ENCODE measurements around the gene CLMP. TPM values are rescaled to one million over a fixed set of nuclear protein-coding genes. Genes with fewer than 3 reads are reported as not detected.

Gene CLMP
- polyA plus RNA-seq, 1 donor from 2014 or later, result not detected

- no peak overlapping the region for H3K9ac ChIP-seq (ENCODE audit: low read length)
- no peaks in the 10 kb centered on the region for H3K9me3 ChIP-seq (ENCODE audit: low read length)
- no peak overlapping the region for H3K27ac ChIP-seq (ENCODE audit: low read length)
- H3K4me3 ChIP-seq (ENCODE audit: low read length), result no peak overlapping the region
- H3F3A ChIP-seq (ENCODE audit: insufficient read depth, low read length, poor library complexity, severe bottlenecking), result no peaks in the 10 kb centered on the region
- no peaks in the 10 kb centered on the region for H3K36me3 ChIP-seq (ENCODE audit: insufficient read depth, low read length)
- H3K79me2 ChIP-seq (replicated peaks; ENCODE audit: insufficient read depth, low read length), result no peaks in the 10 kb centered on the region
- no peaks in the 10 kb centered on the region for H3K27me3 ChIP-seq (ENCODE audit: insufficient read depth, low read depth, low read length)
- no peaks in the 10 kb centered on the region for H4K20me1 ChIP-seq (ENCODE audit: insufficient read depth)
- no peak overlapping the region for H2AFZ ChIP-seq (ENCODE audit: low read depth, low read length)
- no peak for TF ChIP-seq RAD21 (conservative IDR thresholded peaks at IDR 0.05)
- TF ChIP-seq EP300 (conservative IDR thresholded peaks at IDR 0.05; ENCODE audit: poor library complexity, severe bottlenecking), result no peak
- no peak for TF ChIP-seq REST (IDR thresholded peaks at IDR 0.05; ENCODE audit: borderline replicate concordance)
- TF ChIP-seq MXI1 (conservative IDR thresholded peaks at IDR 0.05; ENCODE audit: poor library complexity, severe bottlenecking), result no peak
- no peaks in the 10 kb centered on the region for H3K9me2 ChIP-seq (ENCODE audit: insufficient read depth, low read length)
- H3K4me2 ChIP-seq (ENCODE audit: low read length), result no peak overlapping the region
Observed at GRCh38 chr11:123072332-123072761, 122.7 kb downstream of the CLMP start.

- Histone ChIP-seq H3K27ac (ENCODE audit: low read length) (no peak overlapping the region), H3K9ac (ENCODE audit: low read length) (no peak overlapping the region), H2AFZ (ENCODE audit: low read depth, low read length) (no peak overlapping the region), H3K79me2 (replicated peaks; ENCODE audit: insufficient read depth, low read length) (peaks cover 12% of the 10 kb centered on the region), H3K9me3 (ENCODE audit: low read length) (no peaks in the 10 kb centered on the region), H3K4me2 (ENCODE audit: low read length) (no peak overlapping the region), H3K27me3 (ENCODE audit: insufficient read depth, low read depth, low read length) (no peaks in the 10 kb centered on the region), H3F3A (ENCODE audit: insufficient read depth, low read length, poor library complexity, severe bottlenecking) (no peaks in the 10 kb centered on the region), H3K36me3 (ENCODE audit: insufficient read depth, low read length) (no peaks in the 10 kb centered on the region), H3K9me2 (ENCODE audit: insufficient read depth, low read length) (no peaks in the 10 kb centered on the region), H4K20me1 (ENCODE audit: insufficient read depth) (no peaks in the 10 kb centered on the region), H3K4me3 (ENCODE audit: low read length) (peak overlapping the region; percentile 8)
- TF ChIP-seq POLR2AphosphoS5 (IDR thresholded peaks at IDR 0.05) (peak; percentile 11), RAD21 (conservative IDR thresholded peaks at IDR 0.05) (no peak), MXI1 (conservative IDR thresholded peaks at IDR 0.05; ENCODE audit: poor library complexity, severe bottlenecking) (no peak), CTCF (IDR thresholded peaks at IDR 0.05; ENCODE audit: poor library complexity, severe bottlenecking) (no peak), SMC3 (conservative IDR thresholded peaks at IDR 0.05; ENCODE audit: poor library complexity) (no peak), REST (IDR thresholded peaks at IDR 0.05; ENCODE audit: borderline replicate concordance) (no peak), EZH2 (IDR thresholded peaks at IDR 0.05; ENCODE audit: borderline replicate concordance, insufficient read depth, low read length, poor library complexity, severe bottlenecking) (no peak), EP300 (conservative IDR thresholded peaks at IDR 0.05; ENCODE audit: poor library complexity, severe bottlenecking) (no peak), TAF1 (IDR thresholded peaks at IDR 0.05; ENCODE audit: low read depth) (no peak)
Observed at GRCh38 chr11:123069908-123070821, 124.9 kb downstream of the CLMP start.
